SU-DHL-6 (cell line): ENCODE results near the gene LOXL1.

Source experiments
- H2AFZ ChIP-seq: fragments of 200-600 bp; sonication (generic); 2 replicates; pipeline ENCODE4 v1.6.1; 2014; ENCODE audit warnings: low read depth, mild to moderate bottlenecking, moderate library complexity, mixed read lengths, antibody characterized with exemption, low read length; ENCODE audit not compliant: severe bottlenecking
- H3F3A ChIP-seq: fragments of 200-600 bp; shearing (Covaris generic); 2 replicates; pipeline ENCODE4 v1.6.0; 2016; ENCODE audit warnings: antibody characterized with exemption, mild to moderate bottlenecking; ENCODE audit not compliant: insufficient read depth
- H3K27ac ChIP-seq: fragments of 200-600 bp; sonication (generic); 2 replicates; pipeline ENCODE4 v1.5.1; 2016; ENCODE audit warnings: low read depth, mild to moderate bottlenecking, low read length, moderate library complexity, mixed read lengths
- H3K27me3 ChIP-seq: fragments of 200-600 bp; sonication (generic), shearing (Covaris generic); 2 replicates; pipeline ENCODE4 v1.6.0; 2014; ENCODE audit warnings: mild to moderate bottlenecking, low read length
- H3K36me3 ChIP-seq: fragments of 200-600 bp; sonication (generic); 2 replicates; pipeline ENCODE4 v1.6.1; 2014; ENCODE audit warnings: mild to moderate bottlenecking, low read length, mixed read lengths
- H3K4me2 ChIP-seq: fragments of 300-600, 200-600 bp; shearing (Covaris generic), sonication (generic); 2 replicates; pipeline ENCODE4 v1.6.0; 2014; ENCODE audit warnings: low read length, low read depth, mild to moderate bottlenecking; ENCODE audit not compliant: poor library complexity, severe bottlenecking
- H3K4me3 ChIP-seq: fragments of 200-600 bp; sonication (generic); 2 replicates; pipeline ENCODE4 v1.5.1; 2014; ENCODE audit warnings: antibody characterized with exemption, low read length, mild to moderate bottlenecking, mixed read lengths; ENCODE audit not compliant: insufficient read depth, poor library complexity, severe bottlenecking
- H3K79me2 ChIP-seq: fragments of 200-600 bp; sonication (generic); 2 replicates; pipeline ENCODE4 v1.6.1; 2014; ENCODE audit warnings: mild to moderate bottlenecking, low read length, moderate library complexity; ENCODE audit not compliant: insufficient read depth
- H3K9ac ChIP-seq: fragments of 200-600 bp; sonication (generic); 2 replicates; pipeline ENCODE4 v1.7.0; 2014; ENCODE audit warnings: mild to moderate bottlenecking, low read length
- H3K9me2 ChIP-seq: fragments of 200-600 bp; sonication (generic); replicated peaks from 2 replicates; pipeline ENCODE4 v1.6.1; 2014; ENCODE audit warnings: low read length; ENCODE audit not compliant: insufficient read depth
- H3K9me3 ChIP-seq: fragments of 200-600 bp; sonication (generic); 2 replicates; pipeline ENCODE4 v1.6.1; 2014; ENCODE audit warnings: low read length, mixed read lengths; ENCODE audit not compliant: insufficient read depth
- H4K20me1 ChIP-seq: fragments of 200-600 bp; sonication (generic); 2 replicates; pipeline ENCODE4 v1.6.1; 2014; ENCODE audit warnings: low read depth, mild to moderate bottlenecking, antibody characterized with exemption, low read length, moderate library complexity, mixed read lengths
- CTCF ChIP-seq: fragments of 200-600 bp; sonication (generic); IDR thresholded peaks from one replicate; pipeline ENCODE4 v1.5.1; 2017; ENCODE audit warnings: antibody characterized with exemption, mild to moderate bottlenecking, low read length, moderate library complexity; ENCODE audit not compliant: insufficient read depth, poor library complexity, severe bottlenecking
- EZH2phosphoT487 ChIP-seq: fragments of 200-600 bp; sonication (generic), shearing (Covaris generic); conservative IDR thresholded peaks from 2 replicates; pipeline ENCODE4 v1.6.1; 2018; ENCODE audit warnings: mild to moderate bottlenecking, antibody characterized with exemption, low read length, moderate library complexity, mixed read lengths

Gene LOXL1

GRCh38 chr15:73978896-73979295, 52.6 kb downstream of the LOXL1 start:
- Histone ChIP-seq H3K9me3 (no peaks in the 10 kb centered on the region), H3F3A (no peaks in the 10 kb centered on the region)
- TF ChIP-seq EZH2phosphoT487 (no peak), CTCF (no peak)

GRCh38 chr15:73979636-73980035, 53.4 kb downstream of the LOXL1 start:
- no peaks in the 10 kb centered on the region for H3K27me3 ChIP-seq

More at GRCh38 chr15:73978896-73979295, 52.6 kb downstream of the LOXL1 start:
- Histone ChIP-seq H3K27me3 (no peaks in the 10 kb centered on the region), H3K27ac (no peak overlapping the region), H3K9me2 (no peaks in the 10 kb centered on the region), H3K9ac (no peak overlapping the region), H3K79me2 (no peaks in the 10 kb centered on the region), H2AFZ (no peak overlapping the region), H3K36me3 (no peaks in the 10 kb centered on the region), H3K4me2 (no peak overlapping the region), H4K20me1 (no peaks in the 10 kb centered on the region), H3K4me3 (no peak overlapping the region)

GRCh38 chr15:73981761-73982221, 55.5 kb downstream of the LOXL1 start:
- Histone ChIP-seq H3K4me3 (no peak overlapping the region), H3K9me2 (no peaks in the 10 kb centered on the region), H2AFZ (no peak overlapping the region), H3K9me3 (no peaks in the 10 kb centered on the region), H3K27me3 (no peaks in the 10 kb centered on the region), H4K20me1 (no peaks in the 10 kb centered on the region), H3F3A (no peaks in the 10 kb centered on the region), H3K27ac (no peak overlapping the region), H3K4me2 (no peak overlapping the region), H3K9ac (no peak overlapping the region), H3K79me2 (no peaks in the 10 kb centered on the region), H3K36me3 (no peaks in the 10 kb centered on the region)
- TF ChIP-seq CTCF (no peak), EZH2phosphoT487 (no peak)

More at GRCh38 chr15:73979636-73980035, 53.4 kb downstream of the LOXL1 start:
- Histone ChIP-seq H3K36me3 (no peaks in the 10 kb centered on the region), H3F3A (no peaks in the 10 kb centered on the region), H3K9me2 (no peaks in the 10 kb centered on the region), H4K20me1 (no peaks in the 10 kb centered on the region), H3K4me2 (no peak overlapping the region), H3K27ac (no peak overlapping the region), H3K79me2 (no peaks in the 10 kb centered on the region), H3K9ac (no peak overlapping the region), H3K9me3 (no peaks in the 10 kb centered on the region), H3K4me3 (no peak overlapping the region), H2AFZ (no peak overlapping the region)
- TF ChIP-seq CTCF (no peak), EZH2phosphoT487 (no peak)
